ENCODE data around the gene KAT7.

The KAT7 gene

GRCh38 chr17:49872754-49873377 lies 84.4 kb downstream of the KAT7 start:
- TF ChIP-seq CTCF (IDR thresholded peaks at IDR 0.05; ENCODE audit: control extremely low read depth, extremely low read depth, low read depth, missing control alignments), result no peak
- no peak for DNase-seq (ENCODE audit: extremely low spot score)
- ChIA-PET CTCF (interaction anchor here (1.0 kb wide), 2 partner anchors 21 to 124 kb away, joined by 4 to 7 read pairs; no protein-coding TSS in a partner anchor), POLR2A (no interaction called here)

- no peak for DNase-seq (ENCODE audit: extremely low spot score)
- POLR2A ChIA-PET, result no interaction called here
Observed at GRCh38 chr17:49873466-49873865, 85.0 kb downstream of the KAT7 start.

GRCh38 chr17:49873926-49874325 lies 85.4 kb downstream of the KAT7 start:
- no peak for TF ChIP-seq CTCF (IDR thresholded peaks at IDR 0.05; ENCODE audit: control extremely low read depth, extremely low read depth, low read depth, missing control alignments)
- no peak for DNase-seq (ENCODE audit: extremely low spot score)
- CTCF ChIA-PET, result interaction anchor here (1.0 to 1.7 kb wide), 3 partner anchors 22 to 214 kb away, joined by 4 to 7 read pairs (median 4); no protein-coding TSS in a partner anchor
- POLR2A ChIA-PET, result no interaction called here

More at GRCh38 chr17:49873466-49873865, 85.0 kb downstream of the KAT7 start:
- CTCF ChIA-PET, result interaction anchor here (1.0 to 1.7 kb wide), 3 partner anchors 22 to 214 kb away, joined by 4 to 7 read pairs (median 4); no protein-coding TSS in a partner anchor
- no peak for TF ChIP-seq CTCF (IDR thresholded peaks at IDR 0.05; ENCODE audit: control extremely low read depth, extremely low read depth, low read depth, missing control alignments)

- DNase-seq (ENCODE audit: extremely low spot score), result no peak
- CTCF ChIA-PET, result interaction anchor here (1.7 to 7.6 kb wide), 3 partner anchors 78 to 213 kb away, joined by 4 to 100 read pairs (median 6); partner anchors contain the start of gene DLX3
- TF ChIP-seq CTCF (IDR thresholded peaks at IDR 0.05; ENCODE audit: control extremely low read depth, extremely low read depth, low read depth, missing control alignments), result no peak
- POLR2A ChIA-PET, result no interaction called here
Observed at GRCh38 chr17:49874911-49875310, 86.4 kb downstream of the KAT7 start.

GRCh38 chr17:49875685-49876084 lies 87.2 kb downstream of the KAT7 start:
- CTCF ChIA-PET, result interaction anchor here (1.0 to 7.6 kb wide), 5 partner anchors 16 to 308 kb away, joined by 3 to 100 read pairs (median 5); partner anchors contain the start of gene DLX3
- DNase-seq (ENCODE audit: extremely low spot score), result no peak
- POLR2A ChIA-PET, result no interaction called here

More at GRCh38 chr17:49875685-49876084, 87.2 kb downstream of the KAT7 start:
- no peak for TF ChIP-seq CTCF (IDR thresholded peaks at IDR 0.05; ENCODE audit: control extremely low read depth, extremely low read depth, low read depth, missing control alignments)

Measured in GM10248 (cell line).